Glomerular visceral epithelial cell (primary cell): ENCODE results near the gene ITGB5.
"Not testable (repeated sequence)": the region's sequence is repeated elsewhere in the genome, so short reads cannot be mapped to it uniquely, and the experiment has no call there.

Experiments
- DNase-seq: peaks from one replicate; pipeline ENCODE4 v3.0.0-alpha.2; 2016; ENCODE audit errors: extremely low spot score

ITGB5 gene

DNA sequence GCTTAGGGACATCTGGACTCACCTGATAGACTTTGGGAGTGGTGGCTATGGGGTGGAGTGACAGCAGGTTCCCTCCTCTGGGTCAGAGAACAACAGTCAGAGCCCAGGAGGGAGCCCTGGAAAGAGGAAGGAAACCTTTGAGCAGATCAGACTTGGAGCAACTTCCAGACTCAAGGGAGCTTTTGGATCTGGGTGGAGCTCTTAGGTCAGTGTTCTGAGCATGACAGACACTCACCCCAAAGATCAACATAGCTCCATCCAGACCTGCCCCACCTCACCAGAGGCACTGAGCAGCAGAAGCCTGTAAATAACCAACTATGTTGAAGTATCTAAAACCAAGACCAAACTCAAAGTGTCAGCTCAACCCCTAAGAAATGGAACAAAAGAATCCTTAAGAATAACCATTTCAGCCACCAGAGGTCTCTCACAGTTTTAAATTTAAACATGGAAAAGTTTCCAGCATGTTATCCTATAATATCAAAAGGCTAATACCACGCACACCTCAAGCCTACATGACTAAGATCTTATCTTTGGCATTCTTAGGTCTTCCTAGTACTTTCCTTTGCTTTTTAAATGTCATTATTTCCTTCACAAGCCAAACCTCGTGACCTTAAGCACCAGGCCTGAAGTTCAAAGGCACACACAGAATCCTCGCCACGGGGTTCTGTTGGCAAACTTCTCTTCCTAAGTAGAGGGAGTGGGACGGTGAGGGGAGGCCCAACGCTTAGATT, 100.5 kb downstream of the ITGB5 start:
- peak; percentile 35 for DNase-seq

- no peak for DNase-seq
These were observed 101.2 kb downstream of the ITGB5 start for GRCh38 chr3:124785973-124786372.

DNA sequence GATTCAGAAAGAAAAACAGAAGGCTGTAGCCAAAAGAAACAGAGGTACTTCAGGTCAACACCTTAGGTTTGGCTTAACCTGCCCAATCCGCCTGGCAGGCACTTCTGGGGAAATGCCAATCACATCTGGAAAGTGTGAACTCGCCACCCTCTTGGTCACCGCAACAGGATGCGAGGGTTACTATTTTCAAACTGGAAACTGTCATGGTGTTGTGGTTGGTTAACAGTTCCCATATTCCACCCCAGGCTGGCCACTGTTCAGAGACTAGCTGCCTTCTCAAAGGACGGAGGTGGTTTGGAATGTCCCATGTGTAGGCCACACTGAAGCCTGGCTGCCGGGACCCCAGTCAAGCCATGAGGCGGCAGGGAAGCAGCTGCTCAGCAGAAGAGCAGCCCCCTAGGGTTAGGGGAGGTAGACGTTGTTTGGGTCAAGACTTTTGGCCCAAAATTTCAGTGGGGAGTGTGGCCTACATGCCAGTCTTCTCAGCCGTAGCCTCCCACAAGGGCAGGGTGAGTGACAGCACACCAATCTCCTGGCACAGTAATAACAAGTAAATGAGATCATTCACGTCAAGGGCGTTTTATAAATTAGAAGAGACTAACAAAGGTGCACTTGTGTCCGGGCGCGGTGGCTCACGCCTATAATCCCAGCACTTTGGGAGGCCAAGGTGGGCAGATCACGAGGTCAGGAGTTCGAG, 102.3 kb downstream of the ITGB5 start:
- DNase-seq, result no peak

DNA sequence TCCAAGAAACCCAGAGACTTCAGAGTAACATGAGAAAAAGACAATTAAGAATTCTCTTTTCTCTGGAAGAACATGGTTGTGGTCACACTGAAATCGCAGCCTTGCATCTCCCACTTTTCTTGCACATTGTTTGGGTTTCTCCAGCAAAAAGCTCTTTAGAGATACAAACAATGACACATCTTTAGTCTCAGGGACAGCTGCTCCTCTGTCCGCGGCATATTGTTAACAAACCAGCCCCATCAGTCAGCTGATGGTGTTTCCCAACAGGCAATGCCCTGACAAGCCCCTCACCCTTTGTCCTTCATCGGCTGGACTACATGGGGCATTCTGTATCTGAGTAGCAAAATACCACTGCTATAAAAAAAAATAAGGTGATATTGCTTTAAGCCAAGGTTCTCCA, 103.5 kb downstream of the ITGB5 start:
- DNase-seq, result no peak

DNA sequence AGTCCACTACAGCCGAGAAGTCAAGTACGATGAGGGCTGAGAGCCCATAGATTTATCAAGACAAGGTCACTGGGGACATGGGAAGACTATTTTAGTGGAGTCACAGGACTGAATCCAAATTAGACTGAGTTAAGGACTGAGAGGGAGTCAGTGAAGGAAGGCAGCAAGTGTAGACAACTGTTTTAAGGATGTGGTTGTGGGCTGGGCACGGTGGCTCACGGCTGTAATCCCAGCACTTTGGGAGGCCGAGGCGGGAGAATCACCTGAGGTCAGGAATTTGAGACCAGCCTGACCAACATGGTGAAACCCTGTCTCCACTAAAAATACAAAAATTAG, 104.8 kb downstream of the ITGB5 start:
- not testable (repeated sequence) for DNase-seq

GRCh38 chr3:124781476-124782376, 105.4 kb downstream of the ITGB5 start:
- no peak for DNase-seq

- no peak for DNase-seq
These were observed 106.2 kb downstream of the ITGB5 start for GRCh38 chr3:124780761-124781475.

- DNase-seq, result no peak
These were observed 106.8 kb downstream of the ITGB5 start for GRCh38 chr3:124780356-124780755.

- no peak for DNase-seq
These were observed 107.4 kb downstream of the ITGB5 start for GRCh38 chr3:124779751-124780191.

GRCh38 chr3:124779116-124779515, 108.0 kb downstream of the ITGB5 start:
- DNase-seq, result no peak

DNA sequence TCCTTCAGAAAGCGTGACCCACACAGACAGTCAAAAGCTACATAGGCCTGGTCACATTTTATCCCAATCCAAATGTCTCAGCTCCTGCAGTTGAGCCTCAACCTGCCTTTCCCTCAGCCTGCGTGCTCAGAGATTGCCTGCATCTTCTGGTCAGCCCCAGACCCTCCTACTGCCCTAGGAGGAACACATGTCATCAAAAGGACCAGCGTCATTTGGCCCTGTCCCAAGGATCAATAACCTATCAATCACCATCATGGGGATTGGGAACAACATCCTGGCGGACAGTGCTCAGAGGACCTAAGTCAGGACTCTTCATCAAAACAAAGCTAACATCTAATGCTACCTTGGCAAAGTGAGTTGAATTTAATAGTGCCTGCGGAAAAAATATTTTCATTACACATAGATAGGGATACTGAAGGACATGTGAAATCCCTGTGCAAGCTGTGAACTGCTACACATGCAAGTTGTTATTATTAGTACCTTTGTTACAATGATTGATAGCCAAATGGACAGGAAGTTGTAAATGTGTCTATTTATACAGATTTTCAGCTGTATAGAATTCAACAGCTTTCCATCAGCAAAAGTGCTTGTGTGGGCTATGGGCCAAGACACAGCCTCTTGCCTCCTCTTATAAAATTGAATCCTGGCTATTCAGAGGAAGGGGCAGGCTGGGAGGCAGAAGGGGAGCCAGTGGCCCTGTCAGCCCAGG, 109.2 kb downstream of the ITGB5 start:
- no peak for DNase-seq

DNA sequence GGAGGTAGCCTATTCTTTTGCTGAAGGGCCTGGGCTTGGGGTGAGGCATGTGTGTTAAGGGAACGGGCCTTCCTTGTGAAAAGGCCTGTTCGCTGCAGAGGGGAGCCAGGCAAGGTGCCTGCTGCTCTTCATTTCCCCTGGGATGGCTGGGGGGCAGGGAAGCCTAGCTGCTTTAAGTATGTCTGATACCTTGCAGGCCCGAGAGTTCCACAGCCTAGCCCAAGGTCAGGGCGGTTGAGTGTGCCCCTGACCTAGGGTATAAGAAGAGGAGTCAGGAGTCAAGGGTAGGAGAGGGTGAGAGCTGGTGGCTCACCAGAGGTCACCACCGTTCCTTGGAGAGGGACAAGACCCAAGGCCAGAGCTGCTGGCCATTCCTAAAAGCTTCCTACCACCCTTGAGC, 110.3 kb downstream of the ITGB5 start:
- no peak for DNase-seq

DNA sequence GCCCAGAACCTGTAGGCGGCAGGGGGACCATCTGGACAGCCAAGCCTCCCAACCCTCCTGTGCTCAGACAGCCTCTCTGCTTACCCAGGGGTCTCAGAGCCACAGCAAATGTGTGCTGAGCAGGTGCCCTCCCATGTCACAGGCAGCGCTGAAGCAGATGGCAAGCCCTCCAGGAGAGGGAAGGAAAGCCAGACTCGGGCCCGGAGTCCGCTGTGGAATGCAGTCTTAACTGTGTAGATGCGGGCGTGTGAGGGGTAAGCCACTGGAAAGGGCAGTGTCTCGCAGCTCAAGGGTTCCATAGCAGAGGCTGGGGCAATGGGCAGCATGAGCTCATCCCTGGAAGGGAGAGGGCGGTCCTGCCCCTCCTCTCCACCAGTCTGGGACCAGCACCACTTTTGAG, 111.3 kb downstream of the ITGB5 start:
- DNase-seq, result no peak

GRCh38 chr3:124774841-124775402, 112.2 kb downstream of the ITGB5 start:
- DNase-seq, result no peak

- DNase-seq, result peak; percentile 88
These were observed 112.8 kb downstream of the ITGB5 start for GRCh38 chr3:124774327-124774718.

DNA sequence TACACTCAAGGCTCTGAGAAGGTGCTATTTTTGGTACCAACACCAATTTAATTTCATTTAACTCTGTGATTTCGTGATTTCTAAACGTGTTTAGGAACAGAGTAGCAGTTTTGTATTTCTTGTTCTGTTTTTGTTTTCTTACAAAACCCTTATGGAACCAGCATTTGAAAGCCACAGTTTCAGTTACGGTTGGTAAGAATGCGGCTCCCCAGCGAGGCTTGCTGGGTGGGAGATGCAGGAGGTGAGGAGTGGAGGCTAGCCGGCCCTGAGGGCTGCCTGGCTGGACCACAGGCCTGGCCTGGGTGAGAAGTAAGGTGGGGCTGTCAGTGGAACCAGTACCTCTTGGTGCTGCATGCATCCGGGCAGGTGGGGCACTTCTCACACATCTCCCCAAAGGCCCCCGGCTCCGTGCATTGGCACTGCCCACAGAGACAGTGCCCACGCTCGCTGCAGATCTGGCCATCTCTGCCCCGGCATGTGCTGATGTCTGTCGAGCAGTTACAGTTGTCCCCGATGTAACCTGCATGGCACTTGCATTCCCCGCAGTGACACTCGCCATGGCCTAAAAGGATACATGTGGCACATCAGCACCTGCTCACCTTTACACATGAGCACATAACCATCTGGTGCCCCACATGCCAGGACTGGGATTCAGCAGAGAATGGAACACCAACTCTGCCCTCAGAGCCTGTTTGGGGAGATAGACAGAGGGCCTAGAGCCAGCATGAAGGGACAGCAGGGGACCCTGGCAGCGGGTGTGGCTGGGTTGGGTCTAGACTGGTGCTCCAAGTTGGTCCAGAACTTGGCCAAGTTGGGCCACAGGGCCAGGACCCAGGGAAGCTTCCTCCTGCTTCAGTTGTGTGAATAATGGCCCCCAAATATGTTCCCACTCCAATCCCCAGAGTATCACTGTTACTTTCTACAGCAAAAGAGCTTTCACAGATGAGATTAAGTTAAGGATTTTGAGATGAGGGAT, 113.5 kb downstream of the ITGB5 start:
- DNase-seq, result no peak

GRCh38 chr3:124772081-124772831, 114.9 kb downstream of the ITGB5 start:
- peak; percentile 94 for DNase-seq

GRCh38 chr3:124771083-124771445, 116.1 kb downstream of the ITGB5 start:
- DNase-seq, result no peak
